ENCODE measurements around the gene HNRNPA0.

DNA sequence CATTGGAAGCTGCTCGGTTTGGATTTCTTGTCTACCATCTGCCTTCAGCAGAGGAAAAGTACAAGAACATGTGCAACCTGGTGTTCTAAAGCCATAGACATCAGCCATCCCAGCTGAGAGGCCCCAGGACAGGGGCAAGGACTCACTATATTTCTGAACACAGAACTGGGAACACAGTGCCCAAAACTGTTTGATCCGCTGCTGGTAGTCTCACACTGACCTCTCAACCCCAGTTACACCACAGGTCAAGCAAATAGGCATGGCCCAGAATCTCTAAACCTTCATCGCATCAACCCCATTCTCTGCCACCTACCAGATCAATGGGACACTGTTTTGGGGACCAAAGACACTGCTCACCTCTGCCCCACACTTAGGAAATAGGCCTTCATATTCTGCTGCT lies 20.2 kb downstream of the HNRNPA0 start:
- TF ChIP-seq CTCF (IDR thresholded peaks at IDR 0.05; ENCODE audit: insufficient read depth, low read length, poor library complexity, severe bottlenecking) (no peak), EZH2phosphoT487 (conservative IDR thresholded peaks at IDR 0.05; ENCODE audit: low read length) (no peak)
